Stimulated activated naive B cell treated with anti-CD40 and anti-IgM and Interleukin-4, amounts not matched to agents 10 μg/mL and 1 μg/mL and 100 μg/mL, for 72 hours (primary cell): Measurements from ENCODE around the gene GNAS-AS1.

Source experiments
- ATAC-seq, 2 donors: fragments of 150-1000 bp; cut with Tn5 transposase; replicated peaks; 2 replicates each; pipeline ENCODE4 v1.10.0; 2021; ENCODE audit warnings: moderate library complexity in 1 of 2
- DNase-seq: peaks from one replicate; pipeline ENCODE4 v3.0.0; 2021
- H3K27ac Mint-ChIP-seq: one replicate; pipeline ENCODE4 v1.8.0; 2022; ENCODE audit warnings: mild to moderate bottlenecking, mixed read lengths
- H3K27me3 Mint-ChIP-seq, 2 donors: one replicate each; pipeline ENCODE4 v1.8.0; 2022; ENCODE audit warnings: mixed read lengths in 2 of 2
- H3K36me3 Mint-ChIP-seq, 2 donors: one replicate each; pipeline ENCODE4 v1.8.0; 2022; ENCODE audit warnings: mixed read lengths in 2 of 2, mild to moderate bottlenecking in 1 of 2
- H3K4me1 Mint-ChIP-seq, 2 donors: one replicate each; pipeline ENCODE4 v1.8.0; 2022; ENCODE audit warnings: mixed read lengths in 2 of 2, mild to moderate bottlenecking in 1 of 2
- H3K4me3 Mint-ChIP-seq, 2 donors: one replicate each; pipeline ENCODE4 v1.8.0; 2022; ENCODE audit warnings: mild to moderate bottlenecking in 2 of 2, mixed read lengths in 2 of 2, moderate library complexity in 1 of 2
- H3K9me3 Mint-ChIP-seq, 2 donors: one replicate each; pipeline ENCODE4 v1.8.0; 2022; ENCODE audit warnings: mixed read lengths in 2 of 2, mild to moderate bottlenecking in 1 of 2

Gene GNAS-AS1

GRCh38 chr20:58792426-58792825 lies 58.3 kb downstream of the GNAS-AS1 start:
- no peaks in the 10 kb centered on the region for H3K4me1 Mint-ChIP-seq
- no peaks in the 10 kb centered on the region for H3K9me3 Mint-ChIP-seq
- peaks cover 36 to 42% of the 10 kb centered on the region in 2 donors for H3K27me3 Mint-ChIP-seq
- H3K36me3 Mint-ChIP-seq, result no peaks in the 10 kb centered on the region
- DNase-seq (no peak), ATAC-seq (no peak)
- H3K27ac Mint-ChIP-seq, result no peak overlapping the region
- no peak overlapping the region for H3K4me3 Mint-ChIP-seq

GRCh38 chr20:58791286-58791685 lies 59.4 kb downstream of the GNAS-AS1 start:
- Mint-ChIP-seq H3K27ac (no peak overlapping the region), H3K4me3 (no peak overlapping the region), H3K4me1 (no peaks in the 10 kb centered on the region), H3K9me3 (no peaks in the 10 kb centered on the region), H3K27me3 (peaks cover 31 to 33% of the 10 kb centered on the region in 2 donors), H3K36me3 (no peaks in the 10 kb centered on the region)
- ATAC-seq (no peak), DNase-seq (no peak)

GRCh38 chr20:58790454-58790853 lies 60.2 kb downstream of the GNAS-AS1 start:
- DNase-seq, result no peak
- H3K27ac Mint-ChIP-seq, result no peak overlapping the region

GRCh38 chr20:58788896-58789544 lies 61.7 kb downstream of the GNAS-AS1 start:
- Mint-ChIP-seq H3K9me3 (no peaks in the 10 kb centered on the region), H3K27me3 (peaks cover 32 to 37% of the 10 kb centered on the region in 2 donors), H3K27ac (no peak overlapping the region)

More at GRCh38 chr20:58790454-58790853, 60.2 kb downstream of the GNAS-AS1 start:
- Mint-ChIP-seq H3K4me3 (no peak overlapping the region), H3K4me1 (no peaks in the 10 kb centered on the region), H3K9me3 (no peaks in the 10 kb centered on the region), H3K36me3 (no peaks in the 10 kb centered on the region), H3K27me3 (peaks cover 24 to 25% of the 10 kb centered on the region in 2 donors)
- ATAC-seq, result peak in 1 of 2 donors; percentile 46

GRCh38 chr20:58787211-58788005 lies 63.3 kb downstream of the GNAS-AS1 start:
- Mint-ChIP-seq H3K36me3 (no peaks in the 10 kb centered on the region), H3K4me1 (no peaks in the 10 kb centered on the region), H3K4me3 (no peak overlapping the region), H3K9me3 (no peaks in the 10 kb centered on the region), H3K27ac (no peak overlapping the region), H3K27me3 (peaks cover 24 to 35% of the 10 kb centered on the region in 2 donors)
- ATAC-seq, result no peak
- DNase-seq, result no peak

More at GRCh38 chr20:58788896-58789544, 61.7 kb downstream of the GNAS-AS1 start:
- H3K4me3 Mint-ChIP-seq, result no peak overlapping the region
- H3K36me3 Mint-ChIP-seq, result no peaks in the 10 kb centered on the region
- H3K4me1 Mint-ChIP-seq, result no peaks in the 10 kb centered on the region
- ATAC-seq, result no peak
- DNase-seq, result no peak

GRCh38 chr20:58784321-58785074 lies 66.2 kb downstream of the GNAS-AS1 start:
- H3K27me3 Mint-ChIP-seq, result peaks cover 34 to 43% of the 10 kb centered on the region in 2 donors
- no peaks in the 10 kb centered on the region for H3K4me1 Mint-ChIP-seq
- ATAC-seq (no peak), DNase-seq (no peak)
- H3K36me3 Mint-ChIP-seq, result no peaks in the 10 kb centered on the region
- H3K4me3 Mint-ChIP-seq, result no peak overlapping the region
- H3K9me3 Mint-ChIP-seq, result no peaks in the 10 kb centered on the region
- H3K27ac Mint-ChIP-seq, result no peak overlapping the region

- Mint-ChIP-seq H3K27ac (no peak overlapping the region), H3K36me3 (no peaks in the 10 kb centered on the region), H3K4me1 (no peaks in the 10 kb centered on the region), H3K27me3 (peaks cover 34 to 37% of the 10 kb centered on the region in 2 donors), H3K4me3 (no peak overlapping the region), H3K9me3 (no peaks in the 10 kb centered on the region)
- no peak for DNase-seq
- no peak for ATAC-seq
These were observed 67.1 kb downstream of the GNAS-AS1 start for GRCh38 chr20:58783511-58784011.

GRCh38 chr20:58781138-58781537 lies 69.6 kb downstream of the GNAS-AS1 start:
- H3K4me3 Mint-ChIP-seq, result no peak overlapping the region
- no peaks in the 10 kb centered on the region for H3K36me3 Mint-ChIP-seq
- ATAC-seq, result no peak
- H3K27me3 Mint-ChIP-seq, result peaks cover 43 to 51% of the 10 kb centered on the region in 2 donors
- H3K27ac Mint-ChIP-seq, result no peak overlapping the region
- no peaks in the 10 kb centered on the region for H3K4me1 Mint-ChIP-seq
- no peak for DNase-seq
- no peaks in the 10 kb centered on the region for H3K9me3 Mint-ChIP-seq

GRCh38 chr20:58778760-58779159 lies 71.9 kb downstream of the GNAS-AS1 start:
- Mint-ChIP-seq H3K4me3 (no peak overlapping the region), H3K27me3 (peaks cover 33 to 50% of the 10 kb centered on the region in 2 donors), H3K4me1 (no peaks in the 10 kb centered on the region), H3K27ac (no peak overlapping the region), H3K36me3 (no peaks in the 10 kb centered on the region), H3K9me3 (no peaks in the 10 kb centered on the region)
- ATAC-seq (no peak), DNase-seq (no peak)

- Mint-ChIP-seq H3K27me3 (peaks cover 34 to 44% of the 10 kb centered on the region in 2 donors), H3K36me3 (no peaks in the 10 kb centered on the region), H3K27ac (no peak overlapping the region), H3K4me3 (no peak overlapping the region), H3K4me1 (no peaks in the 10 kb centered on the region), H3K9me3 (no peaks in the 10 kb centered on the region)
- ATAC-seq, result no peak
- no peak for DNase-seq
These were observed 73.0 kb downstream of the GNAS-AS1 start for GRCh38 chr20:58777657-58778056.

GRCh38 chr20:58776109-58776508 lies 74.6 kb downstream of the GNAS-AS1 start:
- Mint-ChIP-seq H3K4me1 (no peaks in the 10 kb centered on the region), H3K4me3 (no peak overlapping the region), H3K27me3 (peaks cover 27 to 42% of the 10 kb centered on the region in 2 donors), H3K27ac (no peak overlapping the region), H3K9me3 (no peaks in the 10 kb centered on the region), H3K36me3 (no peaks in the 10 kb centered on the region)
- no peak for DNase-seq
- ATAC-seq, result no peak

- ATAC-seq, result no peak
- H3K27ac Mint-ChIP-seq, result no peak overlapping the region
These were observed 75.3 kb downstream of the GNAS-AS1 start for GRCh38 chr20:58775371-58775770.

GRCh38 chr20:58774667-58775263 lies 75.9 kb downstream of the GNAS-AS1 start:
- Mint-ChIP-seq H3K36me3 (no peaks in the 10 kb centered on the region), H3K4me3 (no peak overlapping the region), H3K9me3 (no peaks in the 10 kb centered on the region), H3K27ac (no peak overlapping the region), H3K4me1 (no peaks in the 10 kb centered on the region), H3K27me3 (peaks cover 36 to 54% of the 10 kb centered on the region in 2 donors)
- ATAC-seq, result no peak
- no peak for DNase-seq

More at GRCh38 chr20:58775371-58775770, 75.3 kb downstream of the GNAS-AS1 start:
- Mint-ChIP-seq H3K27me3 (peaks cover 32 to 49% of the 10 kb centered on the region in 2 donors), H3K9me3 (no peaks in the 10 kb centered on the region), H3K4me1 (no peaks in the 10 kb centered on the region), H3K4me3 (no peak overlapping the region), H3K36me3 (no peaks in the 10 kb centered on the region)
- DNase-seq, result no peak

- H3K4me1 Mint-ChIP-seq, result no peaks in the 10 kb centered on the region
- no peaks in the 10 kb centered on the region for H3K36me3 Mint-ChIP-seq
- H3K9me3 Mint-ChIP-seq, result no peaks in the 10 kb centered on the region
- ATAC-seq, result no peak
- H3K27me3 Mint-ChIP-seq, result peaks cover 39 to 58% of the 10 kb centered on the region in 2 donors
- no peak for DNase-seq
- H3K27ac Mint-ChIP-seq, result no peak overlapping the region
- no peak overlapping the region for H3K4me3 Mint-ChIP-seq
These were observed 76.5 kb downstream of the GNAS-AS1 start for GRCh38 chr20:58774214-58774613.
